Activated naive CD8-positive, alpha-beta T cell treated with anti-CD3 and anti-CD28 coated beads, Interleukin-2, amount 10 ng/mL, durations not matched to agents 7 days and 5 days (primary cell): ENCODE results near the gene FAM98B. TPM values are rescaled to one million over a fixed set of nuclear protein-coding genes. Genes with fewer than 3 reads are reported as not detected.

ENCODE experiments used
- ATAC-seq: fragments of 150-1000 bp; cut with Tn5 transposase; one replicate; pipeline ENCODE4 v1.10.0; 2021; ENCODE audit warnings: low read depth, moderate library complexity
- POLR2A ChIA-PET: fragments of 350-600 bp; sonication (Branson Sonifier 250); formaldehyde crosslinking; loops from one replicate; lab custom pipeline; 2021; ENCODE audit warnings: antibody characterized with exemption; lab: Charles Lee
- DNase-seq: peaks from one replicate; pipeline ENCODE4 v3.0.0; 2021
- H3K27ac Mint-ChIP-seq: one replicate; pipeline ENCODE4 v1.8.0; 2022; ENCODE audit warnings: mild to moderate bottlenecking, mixed read lengths
- H3K27me3 Mint-ChIP-seq: one replicate; pipeline ENCODE4 v1.8.0; 2022; ENCODE audit warnings: mild to moderate bottlenecking, moderate library complexity, mixed read lengths
- H3K36me3 Mint-ChIP-seq: one replicate; pipeline ENCODE4 v1.8.0; 2021; ENCODE audit warnings: mild to moderate bottlenecking, mixed read lengths
- H3K4me1 Mint-ChIP-seq: one replicate; pipeline ENCODE4 v1.8.0; 2021; ENCODE audit warnings: mixed read lengths
- H3K4me3 Mint-ChIP-seq: one replicate; pipeline ENCODE4 v1.8.0; 2022; ENCODE audit warnings: mild to moderate bottlenecking, moderate library complexity, mixed read lengths
- H3K9me3 Mint-ChIP-seq: one replicate; pipeline ENCODE4 v1.8.0; 2021; ENCODE audit warnings: mixed read lengths
- total RNA-seq, 2 experiments: library from RNA; stranded (reverse); gene quantifications; one replicate each; pipeline ENCODE4 v1.2.3, GENCODE V29; 2021

The FAM98B gene
- total RNA-seq, 2 experiments from 2014 or later: 24.1 to 34.6 TPM

DNA sequence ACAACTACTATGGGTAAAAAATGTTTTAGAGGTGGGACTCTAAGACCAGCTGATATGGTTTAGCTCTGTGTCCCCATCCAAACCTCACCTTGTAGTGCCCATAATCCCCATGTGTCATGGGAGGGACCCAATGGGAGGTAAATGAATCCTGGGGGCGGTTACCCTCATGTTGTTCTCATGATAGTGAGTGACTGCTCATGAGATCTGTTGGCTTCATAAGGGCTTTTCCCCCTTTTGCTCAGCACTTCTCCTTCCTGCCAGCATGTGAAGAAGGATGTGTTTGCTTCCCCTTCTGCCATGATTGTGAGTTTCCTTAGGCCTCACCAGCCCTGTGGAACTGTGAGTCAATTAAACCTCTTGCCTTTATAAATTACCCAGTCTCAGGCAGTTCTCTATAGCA is 45.7 kb downstream of the FAM98B start:
- H3K27ac Mint-ChIP-seq: no peak overlapping the region
- DNase-seq (no peak), ATAC-seq (no peak)
- H3K27me3 Mint-ChIP-seq: no peaks in the 10 kb centered on the region
- POLR2A ChIA-PET: interaction anchor here (1.4 kb wide), 1 partner anchor 22 kb away, joined by 4 read pairs; no protein-coding TSS in a partner anchor
- H3K4me1 Mint-ChIP-seq: peaks cover 13% of the 10 kb centered on the region
- no peaks in the 10 kb centered on the region for H3K9me3 Mint-ChIP-seq
- H3K36me3 Mint-ChIP-seq: peaks cover 72% of the 10 kb centered on the region
- no peak overlapping the region for H3K4me3 Mint-ChIP-seq

DNA sequence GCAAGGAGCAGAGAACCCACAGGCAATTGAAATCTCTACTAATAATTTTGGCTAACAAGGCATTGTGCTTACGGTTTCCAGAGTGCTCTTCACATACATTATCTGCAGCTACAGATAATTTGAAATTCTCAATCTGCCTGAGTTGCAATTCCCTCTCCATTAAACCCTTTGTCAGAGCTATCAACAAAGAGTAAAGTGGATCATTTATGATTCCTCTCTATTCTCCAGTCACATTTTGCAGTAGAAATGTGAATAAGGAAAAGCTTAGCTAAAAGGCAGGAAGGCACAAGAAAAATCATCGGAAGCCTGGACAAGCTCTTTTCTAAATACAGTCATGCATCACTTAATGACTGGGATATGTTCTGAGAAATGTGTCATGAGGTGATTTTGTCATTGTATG is 49.6 kb downstream of the FAM98B start:
- Mint-ChIP-seq H3K27ac (no peak overlapping the region), H3K27me3 (no peaks in the 10 kb centered on the region), H3K4me1 (peaks cover 12% of the 10 kb centered on the region), H3K36me3 (peaks cover 80% of the 10 kb centered on the region), H3K4me3 (no peak overlapping the region), H3K9me3 (no peaks in the 10 kb centered on the region)
- no peak for DNase-seq
- ATAC-seq: no peak
- POLR2A ChIA-PET: no interaction called here

DNA sequence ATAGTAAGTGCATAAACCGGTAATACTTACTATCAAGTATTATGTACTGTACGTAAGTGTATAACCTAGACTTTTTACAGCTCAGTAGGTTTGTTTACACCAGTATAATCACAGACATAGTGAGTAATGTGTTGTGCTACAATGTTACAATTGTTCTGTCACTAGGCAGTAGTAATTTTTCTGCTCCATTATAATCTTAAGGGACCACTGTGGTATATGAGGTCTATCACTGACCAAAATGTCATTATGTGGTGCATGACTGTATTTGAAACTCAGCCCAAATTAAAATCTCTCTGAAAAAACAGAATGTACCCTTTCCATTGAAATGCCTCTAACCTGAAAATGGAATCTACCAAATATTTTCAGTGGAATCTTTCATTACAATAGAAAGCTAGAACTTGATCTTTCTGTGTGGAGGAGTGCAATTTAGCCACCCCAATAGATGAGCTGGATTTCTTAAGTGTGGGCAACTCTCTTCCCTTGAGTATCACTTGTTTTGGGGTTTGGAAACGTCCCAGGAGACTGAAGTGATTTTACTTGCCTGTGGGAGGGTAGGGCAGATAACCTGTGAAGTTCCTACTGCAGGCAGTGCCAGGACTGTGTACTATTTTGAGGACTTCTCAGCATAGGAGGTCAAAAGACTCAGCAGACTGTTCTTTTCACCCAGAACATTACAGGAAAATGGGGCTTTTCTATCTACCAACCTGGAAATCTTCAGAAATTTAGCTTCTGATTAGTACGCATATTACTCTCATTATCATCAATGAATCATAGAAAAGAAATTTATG is 50.9 kb downstream of the FAM98B start:
- peak overlapping the region; percentile 13 for H3K27ac Mint-ChIP-seq

DNA sequence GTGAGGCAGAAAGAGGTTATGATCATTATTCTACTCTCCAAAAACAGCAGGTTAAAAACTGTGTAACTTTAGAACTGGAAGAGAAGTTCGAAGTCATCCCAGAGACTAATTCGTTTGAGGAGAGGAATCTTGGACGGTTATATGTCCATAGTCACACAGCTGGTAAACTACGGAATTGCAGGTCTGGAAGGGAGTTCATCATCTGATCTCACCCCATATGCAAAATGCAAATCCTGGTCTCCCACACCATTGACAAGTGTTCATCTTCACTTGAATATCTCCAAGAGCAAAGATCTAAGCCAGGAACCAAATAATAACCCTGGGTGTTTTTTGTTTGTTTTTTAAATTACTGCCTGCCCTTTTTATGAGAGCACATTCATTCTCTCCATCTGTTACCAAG is 53.1 kb downstream of the FAM98B start:
- Mint-ChIP-seq H3K27me3 (no peaks in the 10 kb centered on the region), H3K9me3 (no peaks in the 10 kb centered on the region), H3K27ac (peak overlapping the region; percentile 15), H3K4me1 (peaks cover 28% of the 10 kb centered on the region), H3K36me3 (peaks cover 64% of the 10 kb centered on the region), H3K4me3 (no peak overlapping the region)
- ATAC-seq (no peak), DNase-seq (no peak)
- POLR2A ChIA-PET: interaction anchor here (0.7 to 0.8 kb wide), 2 partner anchors 9 to 10 kb away, joined by 3 read pairs; no protein-coding TSS in a partner anchor

More for the DNA sequence above, 50.9 kb downstream of the FAM98B start:
- H3K4me3 Mint-ChIP-seq: no peak overlapping the region
- H3K9me3 Mint-ChIP-seq: no peaks in the 10 kb centered on the region
- no peaks in the 10 kb centered on the region for H3K27me3 Mint-ChIP-seq
- ATAC-seq: no peak
- peaks cover 20% of the 10 kb centered on the region for H3K4me1 Mint-ChIP-seq
- H3K36me3 Mint-ChIP-seq: peaks cover 72% of the 10 kb centered on the region
- no peak for DNase-seq
- POLR2A ChIA-PET: interaction anchor here (1.0 to 1.8 kb wide), 2 partner anchors 13 to 59 kb away, joined by 3 to 4 read pairs; partner anchors contain the start of gene RASGRP1

DNA sequence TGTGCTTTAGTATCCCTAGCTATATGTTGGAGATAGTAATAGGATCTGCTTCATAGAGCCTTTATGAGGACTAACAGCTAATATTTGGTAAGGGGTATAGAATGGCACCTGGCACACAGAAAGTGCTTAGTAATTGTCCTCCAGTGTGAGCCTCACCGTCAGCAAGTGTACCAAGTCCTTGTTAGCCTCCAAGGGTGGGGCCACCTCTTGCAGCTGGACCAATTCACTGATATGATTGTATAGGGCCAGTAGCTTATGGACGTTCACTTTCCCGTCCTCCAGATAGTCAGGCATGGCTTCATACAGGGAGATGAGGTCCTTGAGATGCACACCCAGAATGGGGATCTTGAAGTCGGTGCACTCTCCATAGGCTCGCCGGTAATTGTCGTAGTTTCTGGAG is 53.6 kb downstream of the FAM98B start:
- ATAC-seq (no peak), DNase-seq (no peak)
- Mint-ChIP-seq H3K27me3 (no peaks in the 10 kb centered on the region), H3K9me3 (no peaks in the 10 kb centered on the region), H3K36me3 (peaks cover 62% of the 10 kb centered on the region), H3K4me1 (peaks cover 28% of the 10 kb centered on the region), H3K27ac (peak overlapping the region; percentile 12), H3K4me3 (no peak overlapping the region)
- POLR2A ChIA-PET: interaction anchor here (0.6 to 0.8 kb wide), 3 partner anchors 9 to 38 kb away, joined by 3 read pairs; no protein-coding TSS in a partner anchor

DNA sequence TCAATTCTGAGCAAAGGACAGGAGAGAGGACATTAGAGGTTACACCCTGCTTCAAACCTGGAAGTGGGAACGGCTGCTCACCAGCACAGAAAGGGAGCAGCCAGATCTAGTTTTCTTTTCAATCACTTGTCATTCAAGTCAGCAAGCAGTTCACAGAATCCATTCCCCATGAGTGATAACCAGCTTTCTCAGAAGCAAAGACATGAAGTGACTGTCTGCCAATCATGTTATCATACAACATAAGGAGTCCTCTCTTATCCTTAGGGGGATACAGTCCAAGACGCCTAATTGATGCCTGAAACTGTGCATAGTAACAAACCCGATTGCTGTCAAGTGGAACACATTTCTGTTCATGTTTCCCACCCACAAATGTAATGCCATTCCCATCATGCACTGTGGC is 54.7 kb downstream of the FAM98B start:
- ATAC-seq: peak; percentile 30
- POLR2A ChIA-PET: no interaction called here
- no peak for DNase-seq
- Mint-ChIP-seq H3K4me1 (peaks cover 31% of the 10 kb centered on the region), H3K27ac (peak overlapping the region; percentile 26), H3K9me3 (no peaks in the 10 kb centered on the region), H3K4me3 (no peak overlapping the region), H3K27me3 (no peaks in the 10 kb centered on the region), H3K36me3 (peaks cover 58% of the 10 kb centered on the region)

DNA sequence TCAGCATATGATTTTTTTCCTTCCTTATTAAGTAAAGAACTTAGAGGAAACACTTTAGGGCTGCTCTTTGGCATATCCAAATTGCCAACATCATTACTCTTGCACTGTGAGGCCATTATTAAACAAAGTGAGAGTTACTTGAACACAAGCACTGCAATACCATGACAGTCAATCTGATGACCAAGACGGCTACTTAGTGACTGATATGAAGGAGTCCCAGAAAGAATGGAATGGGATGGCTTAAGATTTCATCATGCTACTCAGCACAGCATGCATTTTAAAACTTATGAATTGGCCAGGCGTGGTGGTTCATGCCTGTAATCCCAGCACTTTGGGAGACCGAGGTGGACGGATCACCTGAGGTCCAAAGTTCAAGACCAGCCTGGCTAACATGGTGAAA is 55.2 kb downstream of the FAM98B start:
- POLR2A ChIA-PET: no interaction called here
- Mint-ChIP-seq H3K36me3 (peaks cover 59% of the 10 kb centered on the region), H3K4me1 (peaks cover 31% of the 10 kb centered on the region), H3K4me3 (no peak overlapping the region), H3K9me3 (no peaks in the 10 kb centered on the region), H3K27me3 (no peaks in the 10 kb centered on the region), H3K27ac (peak overlapping the region; percentile 26)
- ATAC-seq (no peak), DNase-seq (no peak)

DNA sequence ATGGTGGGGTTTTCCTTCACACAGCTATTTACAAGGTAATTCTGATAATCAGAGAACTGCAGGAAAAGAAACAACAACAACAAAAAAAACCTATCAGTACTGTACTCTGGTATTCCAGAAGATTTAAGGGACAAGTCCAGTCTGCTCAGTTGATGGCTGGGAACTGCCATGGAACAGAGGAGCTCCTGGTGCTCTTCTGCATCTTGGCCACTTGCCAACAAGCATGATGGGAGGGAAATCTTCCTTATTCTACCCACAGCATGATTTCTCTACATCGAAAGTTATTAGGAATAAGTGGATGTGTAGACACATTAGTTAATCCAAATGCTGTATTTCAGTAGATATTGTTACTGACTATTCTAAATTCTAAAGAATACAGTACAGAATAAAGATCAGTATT is 59.0 kb downstream of the FAM98B start:
- H3K9me3 Mint-ChIP-seq: no peaks in the 10 kb centered on the region

DNA sequence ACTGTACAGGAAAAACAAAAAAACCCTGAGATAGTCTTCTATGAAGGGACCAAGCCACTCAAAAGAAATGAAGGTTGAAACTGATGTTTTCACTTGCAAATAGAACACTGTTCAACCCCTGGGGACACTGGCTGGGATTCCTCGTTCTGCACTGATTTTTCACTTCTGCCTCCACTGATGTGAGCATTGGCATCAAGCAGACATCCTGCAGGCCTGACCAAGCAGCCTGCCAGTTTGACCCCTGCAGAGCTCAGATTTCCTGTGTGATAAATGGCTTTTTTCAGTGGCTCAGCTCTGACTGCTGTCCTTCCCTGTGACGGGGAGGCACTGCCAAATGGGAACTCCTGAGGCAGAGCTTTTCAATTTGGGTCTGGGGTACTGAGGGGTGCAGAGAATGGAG is 60.7 kb downstream of the FAM98B start:
- POLR2A ChIA-PET: no interaction called here
- DNase-seq: no peak
- ATAC-seq: no peak
- Mint-ChIP-seq H3K4me3 (no peak overlapping the region), H3K36me3 (peaks cover 57% of the 10 kb centered on the region), H3K27me3 (no peaks in the 10 kb centered on the region), H3K27ac (no peak overlapping the region), H3K9me3 (no peaks in the 10 kb centered on the region), H3K4me1 (peaks cover 32% of the 10 kb centered on the region)

More for the DNA sequence above, 59.0 kb downstream of the FAM98B start:
- ATAC-seq (no peak), DNase-seq (no peak)
- no peak overlapping the region for H3K27ac Mint-ChIP-seq
- POLR2A ChIA-PET: no interaction called here
- H3K4me1 Mint-ChIP-seq: peaks cover 34% of the 10 kb centered on the region
- H3K27me3 Mint-ChIP-seq: no peaks in the 10 kb centered on the region
- no peak overlapping the region for H3K4me3 Mint-ChIP-seq
- H3K36me3 Mint-ChIP-seq: peaks cover 56% of the 10 kb centered on the region

DNA sequence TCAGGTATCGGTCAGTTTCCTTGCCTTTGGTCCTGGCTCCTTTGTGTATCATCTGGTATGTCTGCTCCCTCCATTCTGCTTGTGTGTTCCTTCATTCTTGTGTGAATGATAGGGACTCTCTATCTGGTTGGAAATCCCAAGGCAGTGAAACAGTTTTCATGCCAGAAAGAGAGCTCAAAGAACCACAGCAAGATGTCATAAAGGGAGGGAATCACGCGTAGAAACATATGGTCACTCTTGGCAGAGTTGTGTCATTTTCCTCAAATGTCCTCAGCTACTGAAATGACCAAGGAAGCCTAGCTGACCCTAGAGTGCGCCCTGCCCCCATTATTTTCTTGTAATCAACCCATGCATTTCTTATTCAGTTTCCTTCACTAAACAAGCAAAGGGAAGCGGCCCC is 62.7 kb downstream of the FAM98B start:
- peak overlapping the region; percentile 36 for H3K27ac Mint-ChIP-seq
- H3K27me3 Mint-ChIP-seq: no peaks in the 10 kb centered on the region
- H3K36me3 Mint-ChIP-seq: peaks cover 51% of the 10 kb centered on the region
- no peak overlapping the region for H3K4me3 Mint-ChIP-seq
- DNase-seq (no peak), ATAC-seq (no peak)
- POLR2A ChIA-PET: interaction anchor here (1.3 kb wide), 1 partner anchor 9 kb away, joined by 3 read pairs; no protein-coding TSS in a partner anchor
- H3K4me1 Mint-ChIP-seq: peaks cover 28% of the 10 kb centered on the region
- H3K9me3 Mint-ChIP-seq: no peaks in the 10 kb centered on the region

DNA sequence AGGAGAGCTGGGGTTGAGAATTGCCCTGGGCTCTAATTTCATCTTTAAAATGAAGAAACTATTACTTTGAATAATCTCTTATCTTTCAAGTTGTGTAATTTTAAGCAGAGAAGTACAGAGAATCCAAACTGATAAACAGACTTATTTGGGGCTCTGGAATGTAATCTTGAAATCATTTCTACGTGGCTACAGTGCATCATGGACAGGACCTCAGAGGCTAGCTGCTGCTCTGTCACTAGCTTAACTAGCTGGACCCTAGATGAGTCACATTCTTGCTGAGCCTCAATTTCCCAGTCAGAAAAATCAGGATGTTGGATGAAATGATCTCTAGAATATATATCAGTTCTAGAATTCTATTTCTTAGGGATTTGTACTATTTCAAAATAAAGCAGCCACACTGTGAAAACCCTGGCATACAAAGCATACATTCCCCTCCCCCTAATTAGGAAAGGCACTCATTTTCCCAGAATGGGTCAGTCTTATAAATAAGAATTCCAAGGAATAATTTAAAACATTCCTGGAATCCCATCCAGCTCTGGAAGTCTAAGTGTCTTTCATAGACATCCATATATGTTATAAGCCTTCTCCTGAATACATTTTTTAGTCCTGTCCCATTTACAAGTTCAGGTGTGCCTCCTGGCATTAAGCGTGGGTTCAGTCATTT is 63.5 kb downstream of the FAM98B start:
- POLR2A ChIA-PET: interaction anchor here (1.3 kb wide), 1 partner anchor 10 kb away, joined by 3 read pairs; no protein-coding TSS in a partner anchor
- Mint-ChIP-seq H3K27me3 (no peaks in the 10 kb centered on the region), H3K36me3 (peaks cover 46% of the 10 kb centered on the region), H3K9me3 (no peaks in the 10 kb centered on the region), H3K4me3 (no peak overlapping the region), H3K27ac (no peak overlapping the region), H3K4me1 (peaks cover 27% of the 10 kb centered on the region)
- no peak for DNase-seq
- no peak for ATAC-seq

DNA sequence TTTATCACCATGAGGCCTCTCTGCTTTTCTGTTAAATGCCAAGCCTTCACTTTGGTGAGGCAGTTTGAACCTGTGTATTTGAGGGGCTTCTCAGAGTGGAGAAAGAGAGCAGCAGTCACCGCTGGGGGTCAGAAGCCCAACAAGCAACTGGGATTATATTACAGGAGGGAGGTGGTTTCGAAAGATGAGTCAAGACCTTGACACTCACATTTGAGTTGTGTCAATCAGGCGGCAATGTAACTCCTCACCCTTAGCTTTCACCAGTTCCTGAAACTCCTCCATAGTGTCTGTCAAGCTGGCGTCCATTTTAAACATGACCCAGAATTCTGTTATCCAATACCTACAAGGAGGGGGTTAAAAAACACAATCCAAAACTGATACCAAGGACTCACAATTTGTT is 64.2 kb downstream of the FAM98B start:
- peaks cover 47% of the 10 kb centered on the region for H3K36me3 Mint-ChIP-seq
- no peak for DNase-seq
- POLR2A ChIA-PET: no interaction called here
- H3K27me3 Mint-ChIP-seq: no peaks in the 10 kb centered on the region
- H3K9me3 Mint-ChIP-seq: no peaks in the 10 kb centered on the region
- no peak for ATAC-seq
- H3K4me1 Mint-ChIP-seq: peaks cover 28% of the 10 kb centered on the region
- no peak overlapping the region for H3K4me3 Mint-ChIP-seq
- no peak overlapping the region for H3K27ac Mint-ChIP-seq

DNA sequence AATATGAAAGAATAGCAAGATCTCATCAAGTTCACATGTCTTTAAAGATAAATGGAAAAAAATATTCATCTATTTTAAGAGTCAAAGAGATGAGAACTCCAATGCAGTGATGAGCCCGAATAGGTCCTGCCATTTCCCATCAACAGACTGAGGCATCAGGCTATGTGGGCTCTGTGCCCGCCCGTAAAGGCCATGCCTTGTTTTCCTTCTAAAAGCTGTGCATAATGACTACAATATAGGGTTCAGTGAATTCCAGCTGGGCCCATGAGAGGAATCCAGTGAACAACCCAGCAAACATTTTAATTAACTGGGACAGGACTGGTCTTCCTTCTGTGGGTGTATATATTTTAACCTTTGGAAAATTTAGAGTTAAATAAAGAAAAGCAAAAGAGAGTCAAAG is 66.1 kb downstream of the FAM98B start:
- Mint-ChIP-seq H3K4me1 (peaks cover 26% of the 10 kb centered on the region), H3K27ac (no peak overlapping the region), H3K27me3 (no peaks in the 10 kb centered on the region), H3K36me3 (peaks cover 45% of the 10 kb centered on the region), H3K9me3 (no peaks in the 10 kb centered on the region), H3K4me3 (no peak overlapping the region)
- POLR2A ChIA-PET: interaction anchor here (0.6 kb wide), 1 partner anchor 1398 kb away, joined by 5 read pairs; no protein-coding TSS in a partner anchor
- ATAC-seq (no peak), DNase-seq (no peak)
